HG03457 (cell line): ENCODE results near the gene LEP.

Experiments
- ATAC-seq: cut with Tn5 transposase; IDR thresholded peaks from one replicate; pipeline ENCODE4 v1.9.1; 2021; ENCODE audit warnings: moderate number of reproducible peaks; ENCODE audit not compliant: unreplicated experiment

LEP gene

DNA sequence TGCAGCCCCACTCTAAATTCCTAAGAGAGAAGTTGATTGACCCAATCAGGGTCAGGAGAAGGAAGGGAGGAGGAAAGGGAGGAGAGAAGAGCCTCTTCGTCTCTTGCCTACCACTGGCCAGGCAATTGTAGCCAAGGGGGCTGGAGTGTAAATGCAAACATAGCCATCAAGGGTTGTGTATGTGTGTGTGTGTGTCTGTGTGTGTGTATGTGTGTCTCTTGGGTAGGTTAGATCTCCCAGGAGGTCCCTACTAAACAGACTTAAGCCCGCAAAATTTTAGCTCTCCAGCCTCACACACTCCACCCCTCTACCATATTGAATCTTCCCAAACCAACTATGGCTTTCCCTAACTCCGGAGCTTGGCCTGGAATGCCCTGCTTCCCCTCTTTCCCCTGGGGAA is 3.8 kb downstream of the LEP start:
- no peak for ATAC-seq

- no peak for ATAC-seq
Measured at GRCh38 chr7:128247108-128247507, 6.0 kb downstream of the LEP start.

DNA sequence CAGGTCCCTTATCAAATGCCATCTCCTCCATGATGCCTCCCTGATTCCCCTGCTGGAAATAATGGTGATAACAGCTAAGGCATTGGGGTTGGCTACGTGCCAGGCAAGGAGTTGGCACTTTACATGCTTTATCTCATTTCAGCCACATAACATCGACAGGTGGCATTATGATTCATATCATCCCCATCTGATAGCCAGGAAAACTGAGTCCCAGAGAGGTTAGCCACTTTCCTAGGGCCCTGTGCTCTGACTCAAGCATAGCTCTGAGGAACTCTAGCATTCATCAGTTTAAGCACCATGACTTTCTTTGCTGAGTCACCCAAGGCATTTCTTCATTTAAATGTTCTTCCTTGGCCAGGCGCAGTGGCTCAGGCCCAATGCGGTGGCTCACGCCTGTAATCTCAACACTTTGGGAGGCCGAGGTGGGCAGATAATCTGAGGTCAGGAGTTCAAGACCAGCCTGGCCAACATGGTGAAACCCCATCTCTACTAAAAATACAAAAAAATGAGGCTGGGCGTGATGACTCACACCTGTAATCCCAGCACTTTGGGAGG is 6.6 kb downstream of the LEP start:
- no peak for ATAC-seq

GRCh38 chr7:128251337-128251736 is 10.3 kb downstream of the LEP start:
- no peak for ATAC-seq

- ATAC-seq: no peak
Measured at GRCh38 chr7:128253701-128254100, 12.6 kb downstream of the LEP start.

GRCh38 chr7:128254470-128254869 is 13.4 kb downstream of the LEP start:
- ATAC-seq: no peak

- ATAC-seq: no peak
Measured at GRCh38 chr7:128255271-128255670, 14.2 kb downstream of the LEP start.

- ATAC-seq: no peak
Measured at GRCh38 chr7:128257458-128257857, 16.4 kb downstream of the LEP start.

- ATAC-seq: no peak
Measured at GRCh38 chr7:128259131-128260061, 18.3 kb downstream of the LEP start.

- no peak for ATAC-seq
Measured at GRCh38 chr7:128260069-128260795, 19.2 kb downstream of the LEP start.

DNA sequence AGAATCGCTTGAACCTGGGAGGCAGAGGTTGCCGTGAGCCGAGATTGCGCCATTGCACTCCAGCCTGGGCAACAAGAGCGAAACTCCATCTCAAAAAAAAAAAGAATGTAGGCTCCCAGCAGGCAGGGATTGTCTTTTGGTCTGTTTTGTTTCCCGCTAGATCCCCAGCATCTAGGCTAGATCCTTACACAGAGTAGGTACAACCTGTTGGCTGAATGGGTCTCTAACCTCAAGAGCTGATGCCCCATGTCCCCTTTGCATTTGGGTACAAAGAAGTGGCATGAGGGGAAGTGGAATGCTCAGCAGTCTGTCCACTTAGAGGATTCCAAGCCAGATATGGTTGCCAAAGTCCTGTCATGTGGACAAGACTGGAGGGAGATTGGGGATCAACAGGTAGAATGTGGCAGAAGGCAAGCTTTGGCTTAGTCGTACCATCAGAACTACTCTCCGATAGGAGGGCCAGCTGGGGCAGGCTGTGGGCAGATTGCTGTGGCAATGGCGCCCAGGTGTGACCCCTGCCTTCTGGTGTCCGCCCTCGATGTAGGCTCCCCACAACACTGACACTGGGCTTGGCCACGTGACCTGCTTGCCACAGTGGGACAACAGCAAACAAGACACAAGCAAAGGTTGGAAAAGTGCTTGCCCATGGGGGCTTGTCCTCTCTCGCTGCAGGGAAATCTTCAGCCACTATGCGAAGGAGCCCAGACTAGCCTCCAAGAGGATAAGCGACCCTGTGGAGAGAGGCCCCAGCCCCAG is 21.4 kb downstream of the LEP start:
- ATAC-seq: no peak

- ATAC-seq: no peak
Measured at GRCh38 chr7:128263420-128263819, 22.3 kb downstream of the LEP start.

- ATAC-seq: no peak
Measured at GRCh38 chr7:128264477-128264876, 23.4 kb downstream of the LEP start.

DNA sequence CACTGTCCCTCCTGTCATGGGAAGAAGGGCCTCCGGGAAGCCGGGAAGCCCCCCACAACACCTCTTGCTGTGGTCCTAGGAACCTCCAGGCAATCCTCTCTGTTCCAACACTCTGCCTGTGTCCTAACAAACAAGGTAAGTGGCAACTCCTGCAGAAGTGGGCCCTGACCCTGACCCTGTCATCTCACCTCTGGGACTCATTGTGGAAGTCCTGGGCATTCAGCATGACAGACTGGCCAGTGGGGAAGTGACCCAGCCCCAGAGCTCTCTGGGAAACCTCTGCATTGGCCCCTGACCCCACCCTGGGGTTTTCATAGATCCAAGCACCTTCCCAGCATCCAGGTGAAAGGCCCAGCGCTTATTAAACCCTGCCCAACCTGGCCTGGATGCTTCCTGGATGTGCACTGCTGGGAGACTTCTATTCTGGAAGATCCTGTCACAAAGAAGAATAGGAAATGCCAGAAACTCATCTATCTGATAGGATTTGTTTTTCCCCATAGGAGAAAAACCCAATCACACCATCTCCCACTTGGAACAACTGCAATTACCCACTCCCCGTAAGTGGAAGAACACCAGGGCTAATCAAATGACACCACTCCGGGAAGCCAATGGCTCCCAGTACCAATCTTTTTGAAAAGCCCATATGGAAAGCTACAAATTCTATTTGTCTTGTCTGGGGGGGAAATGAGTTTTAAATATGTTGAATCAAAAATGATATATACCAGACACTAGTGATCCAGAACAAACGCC is 24.3 kb downstream of the LEP start:
- ATAC-seq: no peak

DNA sequence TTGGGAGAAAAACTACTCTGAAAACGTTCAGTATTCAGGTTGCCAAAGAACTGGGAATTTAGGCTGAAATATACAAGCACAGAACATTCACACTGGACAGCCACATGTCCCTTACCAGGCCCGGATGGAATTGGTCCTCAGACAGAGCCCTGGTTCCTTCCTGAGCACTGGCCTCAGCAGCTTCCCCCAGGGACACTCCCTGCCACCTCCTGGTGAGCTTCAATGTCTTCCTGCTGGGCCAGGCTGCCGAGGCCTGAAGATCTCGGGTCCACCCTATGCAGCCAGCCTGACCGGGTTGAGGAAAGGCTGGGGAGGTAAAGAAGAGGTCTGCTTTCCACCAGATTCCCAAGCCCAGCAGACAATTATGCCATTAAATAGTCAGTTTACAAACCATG is 24.8 kb downstream of the LEP start:
- no peak for ATAC-seq

DNA sequence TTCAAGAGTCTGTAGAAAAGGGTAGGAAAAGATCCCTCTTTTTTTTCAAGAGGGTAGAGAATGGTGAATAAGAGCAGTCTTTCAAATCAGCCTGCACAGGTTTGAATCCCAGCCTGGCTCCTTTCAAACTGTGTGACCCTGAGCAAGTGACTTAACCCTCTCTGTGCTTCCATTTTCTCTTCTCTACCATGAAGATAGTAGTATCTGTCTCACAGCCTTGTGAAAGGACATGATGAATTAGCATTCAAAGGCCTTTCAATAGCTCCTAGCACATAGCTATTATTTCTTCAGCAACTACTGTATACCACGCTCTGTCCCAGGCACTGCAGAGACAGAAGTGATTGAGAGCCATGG is 25.4 kb downstream of the LEP start:
- ATAC-seq: no peak

DNA sequence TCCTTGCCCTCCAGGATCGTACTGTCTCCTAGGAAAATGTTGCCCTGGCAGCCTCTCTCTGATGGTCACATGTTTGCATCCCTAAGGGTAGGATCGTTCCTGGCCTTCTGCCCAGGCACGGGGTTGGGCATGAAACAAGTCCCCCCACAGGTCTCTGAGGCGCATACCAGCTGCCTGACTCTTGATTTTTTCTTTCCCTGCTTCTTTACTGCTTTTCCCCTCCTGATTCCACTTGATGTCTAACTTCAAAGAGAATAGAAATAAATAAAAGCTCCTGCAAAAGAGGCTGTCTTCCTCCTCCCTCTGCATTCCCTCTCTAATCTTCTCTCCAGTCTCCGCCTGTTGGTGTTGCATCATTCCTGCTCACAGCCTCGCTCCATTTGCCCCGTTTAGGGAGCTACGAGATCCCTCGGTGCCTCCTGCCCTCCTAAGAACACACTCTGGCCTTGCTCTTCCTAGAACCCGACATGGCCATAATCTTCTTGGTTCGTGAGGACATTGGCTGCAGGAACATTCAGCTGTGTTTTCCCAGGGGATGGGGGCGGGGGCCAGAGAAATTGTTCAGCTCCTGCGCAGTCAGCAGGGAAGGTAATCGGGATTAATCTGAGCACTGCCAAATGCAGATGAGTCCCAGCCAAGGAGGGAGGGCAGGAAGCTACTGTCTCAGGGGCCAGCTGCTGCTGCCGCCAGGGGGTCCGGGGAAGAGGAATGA is 26.0 kb downstream of the LEP start:
- ATAC-seq: no peak

- ATAC-seq: no peak
Measured at GRCh38 chr7:128267595-128267924, 26.5 kb downstream of the LEP start.

DNA sequence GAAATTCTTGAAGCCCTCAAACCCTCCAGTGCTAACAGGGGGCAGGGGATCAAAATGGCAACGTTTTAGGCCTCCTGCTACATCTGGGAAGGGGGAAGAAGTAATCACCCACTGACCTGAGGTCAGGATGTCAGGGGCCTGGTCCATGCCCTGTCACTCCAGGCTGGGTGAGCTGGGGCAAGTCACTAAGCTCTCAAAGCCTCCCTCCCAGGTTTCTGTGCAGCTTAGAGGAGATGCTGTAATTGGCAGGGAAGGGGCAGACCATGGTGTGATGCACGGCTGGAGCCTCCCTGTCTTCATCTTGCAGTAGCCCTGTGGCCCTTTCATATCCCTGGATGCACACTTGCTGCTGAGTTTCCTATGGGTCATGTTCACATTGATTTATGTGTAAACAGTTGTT is 27.2 kb downstream of the LEP start:
- ATAC-seq: no peak

DNA sequence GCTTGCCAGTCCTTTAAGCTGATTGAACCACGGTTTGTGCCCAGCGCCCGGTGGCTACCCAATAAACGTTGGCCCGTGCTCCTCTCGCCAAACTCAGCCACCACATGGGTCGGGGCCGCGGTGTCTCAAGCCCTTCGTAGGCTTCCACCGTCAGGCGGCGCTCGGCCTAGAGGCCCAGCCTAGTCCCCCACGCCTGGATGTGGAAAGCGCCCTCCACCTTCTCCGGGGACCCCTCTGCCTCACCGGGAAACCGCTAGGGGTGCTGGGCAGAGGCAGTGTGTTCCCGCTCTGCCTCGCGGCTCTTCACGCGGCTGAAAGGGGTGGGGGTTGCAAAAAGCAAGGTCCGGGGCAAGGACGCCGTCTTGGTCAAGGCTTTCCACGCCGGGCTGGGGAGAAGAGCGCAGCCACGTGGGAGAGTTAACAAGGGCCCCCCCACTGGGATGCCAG is 29.8 kb downstream of the LEP start:
- no peak for ATAC-seq
